Measurements from ENCODE around the gene ANP32B. TPM values are rescaled to one million over a fixed set of nuclear protein-coding genes. Genes with fewer than 3 reads are reported as not detected.

The ANP32B gene
- total RNA-seq, 1 experiment from 2014 or later, result 14.8 TPM

DNA sequence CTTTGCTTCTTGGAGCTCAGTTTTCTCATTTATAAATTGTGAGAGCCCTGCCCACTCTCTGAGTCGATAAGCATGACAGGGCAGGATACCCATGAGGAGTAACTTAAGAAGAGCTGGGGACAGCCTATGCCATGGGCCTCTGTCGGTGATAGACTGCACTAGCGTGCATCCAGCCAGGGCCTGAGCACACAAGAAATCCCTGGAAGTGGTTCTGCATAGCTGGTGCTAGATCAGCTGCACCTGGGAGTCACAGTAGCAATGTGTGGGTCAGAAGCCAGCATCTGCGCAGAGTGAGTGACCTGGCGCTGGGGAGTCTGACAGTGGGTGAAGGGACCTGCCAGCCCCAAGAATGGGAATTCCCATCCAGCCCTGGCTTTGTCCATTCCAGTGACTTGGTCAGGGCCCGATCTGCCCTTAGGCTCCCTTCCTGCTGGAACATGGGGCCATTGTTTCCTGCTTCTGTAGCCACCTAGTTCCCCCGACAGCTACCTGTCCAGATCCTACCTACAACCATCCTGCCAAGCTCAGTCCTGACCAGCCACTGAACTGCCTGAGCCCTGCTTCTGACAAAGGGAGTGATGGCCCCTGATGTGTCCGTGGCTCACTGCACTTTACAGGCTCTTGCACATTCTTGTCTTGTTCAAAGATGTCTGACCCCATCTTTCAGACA lies 37.5 kb downstream of the ANP32B start:
- no peak overlapping the region for H3K9ac ChIP-seq (ENCODE audit: low read length)
- H3K4me1 ChIP-seq (ENCODE audit: insufficient read depth, low read length), result no peaks in the 10 kb centered on the region
- H3K9me2 ChIP-seq (replicated peaks; ENCODE audit: low read length), result no peaks in the 10 kb centered on the region
- TF ChIP-seq EZH2 (IDR thresholded peaks at IDR 0.05; ENCODE audit: low read length, unreplicated experiment) (no peak), CTCF (conservative IDR thresholded peaks at IDR 0.05; ENCODE audit: low read depth, low read length) (no peak), EZH2phosphoT487 (IDR thresholded peaks at IDR 0.05; ENCODE audit: borderline replicate concordance, low read length) (no peak)
- ChIA-PET POLR2A (ENCODE audit: unreplicated experiment) (no interaction called here), CTCF (no interaction called here)
- no peak overlapping the region for H3K4me2 ChIP-seq (ENCODE audit: low read length)
- H3K4me3 ChIP-seq (ENCODE audit: low read length), result no peak overlapping the region
- intact Hi-C loops (cut with micrococcal nuclease), result no loop called here
- no peaks in the 10 kb centered on the region for H3K27me3 ChIP-seq (ENCODE audit: low read length)
- H3K79me2 ChIP-seq (ENCODE audit: low read length), result no peaks in the 10 kb centered on the region
- H3K36me3 ChIP-seq (ENCODE audit: low read depth, low read length), result peaks cover 17% of the 10 kb centered on the region
- ATAC-seq, result no peak; the same call in 1 of the 2 replicates
- no TSS peak for BruUV-seq (replicated peaks)
- no peaks in the 10 kb centered on the region for H3K9me3 ChIP-seq (ENCODE audit: low read length)
- no peaks in the 10 kb centered on the region for H3F3A ChIP-seq (ENCODE audit: low read length, unreplicated experiment)
- H2AFZ ChIP-seq (ENCODE audit: low read length), result no peak overlapping the region
- H4K20me1 ChIP-seq (ENCODE audit: low read length), result no peaks in the 10 kb centered on the region
- no peak overlapping the region for H3K27ac ChIP-seq (ENCODE audit: low read length)
- DNase-seq, result no peak

DNA sequence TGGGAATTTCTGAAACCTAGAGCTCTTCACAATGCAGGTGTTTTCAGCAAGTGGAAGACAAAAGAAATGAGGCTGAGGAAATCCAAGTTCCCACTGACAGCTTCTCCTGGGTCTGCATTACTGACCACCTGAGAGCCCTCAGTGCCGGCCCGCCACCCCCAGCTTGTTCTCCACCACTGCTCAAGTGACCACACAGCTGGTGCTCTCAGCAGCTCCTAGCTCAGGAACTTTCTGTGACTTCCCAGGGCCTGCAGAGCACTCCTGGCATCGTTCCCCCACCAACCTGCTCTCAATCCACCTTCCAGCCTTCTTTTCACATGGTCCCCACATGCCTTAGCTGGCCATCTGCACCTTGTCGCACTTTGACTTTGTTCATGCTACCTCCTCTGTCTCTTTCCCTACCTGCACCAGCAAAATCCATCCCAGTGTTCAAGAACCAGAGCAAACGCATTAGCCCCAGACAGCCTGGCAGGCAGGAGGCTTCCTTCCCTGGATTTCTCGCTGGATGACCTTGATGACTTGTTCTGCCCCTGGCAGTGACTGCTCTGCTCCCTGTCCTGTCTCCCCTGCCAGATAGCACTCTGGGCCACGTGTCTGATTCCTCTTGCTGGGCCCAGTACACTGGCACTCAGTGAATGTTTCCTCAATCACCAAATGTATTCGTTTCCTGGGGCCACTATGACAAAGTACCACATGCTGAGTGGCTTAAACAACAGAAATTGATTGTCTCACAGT lies 38.3 kb downstream of the ANP32B start:
- intact Hi-C loops (cut with micrococcal nuclease), result no loop called here
- no peak for TF ChIP-seq CTCF (conservative IDR thresholded peaks at IDR 0.05; ENCODE audit: low read depth, low read length)
- BruUV-seq (replicated peaks), result no TSS peak
- DNase-seq, result no peak
- ChIA-PET POLR2A (ENCODE audit: unreplicated experiment) (no interaction called here), CTCF (no interaction called here)
- H3K4me1 ChIP-seq (ENCODE audit: insufficient read depth, low read length), result no peaks in the 10 kb centered on the region
- no peak for ATAC-seq
- no peaks in the 10 kb centered on the region for H3K79me2 ChIP-seq (ENCODE audit: low read length)
- H3K9me2 ChIP-seq (replicated peaks; ENCODE audit: low read length), result no peaks in the 10 kb centered on the region
- no peak overlapping the region for H3K27ac ChIP-seq (ENCODE audit: low read length)
- no peaks in the 10 kb centered on the region for H3K27me3 ChIP-seq (ENCODE audit: low read length)
- H3K36me3 ChIP-seq (ENCODE audit: low read depth, low read length), result peaks cover 9% of the 10 kb centered on the region
- H3K4me2 ChIP-seq (ENCODE audit: low read length), result no peak overlapping the region
- no peak overlapping the region for H3K4me3 ChIP-seq (ENCODE audit: low read length)
- H3F3A ChIP-seq (ENCODE audit: low read length, unreplicated experiment), result no peaks in the 10 kb centered on the region
- no peaks in the 10 kb centered on the region for H4K20me1 ChIP-seq (ENCODE audit: low read length)
- no peak overlapping the region for H2AFZ ChIP-seq (ENCODE audit: low read length)
- H3K9me3 ChIP-seq (ENCODE audit: low read length), result no peaks in the 10 kb centered on the region
- no peak overlapping the region for H3K9ac ChIP-seq (ENCODE audit: low read length)

GRCh38 chr9:98022447-98022846 lies 39.3 kb downstream of the ANP32B start:
- no peaks in the 10 kb centered on the region for H4K20me1 ChIP-seq (ENCODE audit: low read length)
- no peaks in the 10 kb centered on the region; the same call in 1 of the 2 replicates for H3K36me3 ChIP-seq (ENCODE audit: low read depth, low read length)
- H3K27me3 ChIP-seq (ENCODE audit: low read length), result no peaks in the 10 kb centered on the region
- H3K4me3 ChIP-seq (ENCODE audit: low read length), result no peak overlapping the region
- TF ChIP-seq EZH2phosphoT487 (IDR thresholded peaks at IDR 0.05; ENCODE audit: borderline replicate concordance, low read length) (no peak), CTCF (conservative IDR thresholded peaks at IDR 0.05; ENCODE audit: low read depth, low read length) (no peak), EZH2 (IDR thresholded peaks at IDR 0.05; ENCODE audit: low read length, unreplicated experiment) (no peak)
- ChIA-PET POLR2A (ENCODE audit: unreplicated experiment) (no interaction called here), CTCF (no interaction called here)
- no TSS peak for BruUV-seq (replicated peaks)
- H3K27ac ChIP-seq (ENCODE audit: low read length), result no peak overlapping the region
- H3F3A ChIP-seq (ENCODE audit: low read length, unreplicated experiment), result no peaks in the 10 kb centered on the region
- H3K79me2 ChIP-seq (ENCODE audit: low read length), result no peaks in the 10 kb centered on the region
- DNase-seq (no peak), ATAC-seq (no peak)
- no peak overlapping the region for H3K4me2 ChIP-seq (ENCODE audit: low read length)
- no peak overlapping the region for H3K9ac ChIP-seq (ENCODE audit: low read length)
- intact Hi-C loops (cut with micrococcal nuclease), result no loop called here
- no peaks in the 10 kb centered on the region for H3K9me3 ChIP-seq (ENCODE audit: low read length)
- H2AFZ ChIP-seq (ENCODE audit: low read length), result no peak overlapping the region
- no peaks in the 10 kb centered on the region for H3K4me1 ChIP-seq (ENCODE audit: insufficient read depth, low read length)
- H3K9me2 ChIP-seq (replicated peaks; ENCODE audit: low read length), result no peaks in the 10 kb centered on the region
